ENCODE measurements around the gene ARID3A.
A peak's percentile ranks its signal among the peaks of the same experiment; 100 is the strongest.
"Not testable (repeated sequence)": the region's sequence is repeated elsewhere in the genome, so short reads cannot be mapped to it uniquely, and the experiment has no call there.

Gene ARID3A

DNA sequence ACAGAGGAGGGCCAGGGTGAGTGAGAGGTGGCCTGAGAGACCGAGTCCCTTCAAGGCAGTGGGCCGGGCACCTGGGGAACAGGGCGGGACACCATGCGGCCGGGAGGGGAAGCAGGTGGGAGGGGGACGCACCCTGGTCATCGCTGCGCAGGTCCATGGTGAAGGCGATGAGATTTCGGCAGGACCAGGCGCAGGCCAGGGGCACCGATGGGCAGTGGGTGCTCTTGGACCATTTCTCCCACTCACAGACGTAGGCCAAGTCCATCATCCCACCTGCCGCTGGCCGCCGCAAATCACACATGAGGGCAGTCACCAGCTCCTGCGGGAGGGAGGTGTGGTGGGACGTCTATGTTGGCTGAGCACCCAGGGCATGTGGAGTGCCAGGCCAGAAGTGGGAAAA, 35.0 kb upstream of the ARID3A start:
- FAIRE-seq (no peak), DNase-seq (ENCODE audit: extremely low spot score, insufficient read length, low read depth) (no peak)

DNA sequence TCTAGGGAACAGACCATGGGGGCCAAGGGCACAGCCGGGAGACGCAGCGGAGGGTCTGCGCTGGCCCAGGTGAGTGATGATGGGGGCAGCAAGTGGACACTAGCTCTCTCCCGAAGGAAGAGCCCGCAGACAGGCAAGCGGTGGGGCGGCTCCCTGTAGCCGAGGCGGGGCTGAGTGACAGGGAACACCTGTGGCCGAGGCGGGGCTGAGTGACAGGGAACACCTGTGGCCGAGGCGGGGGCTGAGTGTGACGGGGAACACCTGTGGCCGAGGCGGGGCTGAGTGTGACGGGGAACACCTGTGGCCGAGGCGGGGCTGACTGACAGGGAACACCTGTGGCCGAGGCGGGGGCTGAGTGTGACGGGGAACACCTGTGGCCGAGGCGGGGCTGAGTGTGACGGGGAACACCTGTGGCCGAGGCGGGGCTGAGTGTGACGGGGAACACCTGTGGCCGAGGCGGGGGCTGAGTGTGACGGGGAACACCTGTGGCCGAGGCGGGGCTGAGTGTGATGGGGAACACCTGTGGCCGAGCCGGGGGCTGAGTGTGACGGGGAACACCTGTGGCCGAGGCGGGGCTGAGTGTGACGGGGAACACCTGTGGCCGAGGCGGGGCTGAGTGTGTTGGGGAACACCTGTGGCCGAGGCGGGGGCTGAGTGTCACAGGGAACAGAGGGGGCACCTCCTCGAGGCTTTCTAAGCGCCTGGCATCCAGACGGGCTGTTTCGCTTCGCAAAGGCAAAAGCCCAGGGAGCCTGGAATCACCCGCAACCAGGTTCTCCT, 34.2 kb upstream of the ARID3A start:
- not testable (repeated sequence) for FAIRE-seq; DNase-seq (ENCODE audit: extremely low spot score, insufficient read length, low read depth)

- no peak for DNase-seq (ENCODE audit: extremely low spot score, insufficient read length, low read depth)
- no peak for FAIRE-seq
Observed at GRCh38 chr19:892243-892893, 33.5 kb upstream of the ARID3A start.

DNA sequence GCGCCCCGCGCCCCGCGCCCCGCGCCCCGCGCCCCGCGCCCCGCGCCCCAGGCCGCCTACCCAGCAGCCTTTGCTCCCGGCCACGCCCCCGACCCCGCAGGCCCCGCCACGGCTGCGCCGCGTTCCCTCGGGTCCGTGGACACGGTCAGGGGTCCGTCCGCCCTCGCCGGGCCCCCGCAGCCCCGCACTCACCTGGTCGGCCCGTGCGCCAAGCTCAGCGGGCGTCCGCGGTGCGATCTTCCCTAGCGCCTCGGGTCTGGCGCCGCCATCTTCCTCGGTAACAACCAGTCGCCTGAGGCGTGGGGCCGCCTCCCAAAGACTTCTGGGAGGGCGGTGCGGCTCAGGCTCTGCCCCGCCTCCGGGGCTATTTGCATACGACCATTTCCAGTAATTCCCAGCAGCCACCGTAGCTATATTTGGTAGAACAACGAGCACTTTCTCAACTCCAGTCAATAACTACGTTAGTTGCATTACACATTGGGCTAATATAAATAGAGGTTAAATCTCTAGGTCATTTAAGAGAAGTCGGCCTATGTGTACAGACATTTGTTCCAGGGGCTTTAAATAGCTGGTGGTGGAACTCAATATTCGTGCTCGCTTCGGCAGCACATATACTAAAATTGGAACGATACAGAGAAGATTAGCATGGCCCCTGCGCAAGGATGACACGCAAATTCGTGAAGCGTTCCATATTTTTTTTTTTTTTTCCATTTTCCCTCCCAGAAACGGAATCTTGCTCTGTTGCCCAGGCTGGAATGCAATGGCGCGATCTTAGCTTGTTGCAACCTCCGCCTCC, 32.7 kb upstream of the ARID3A start, which contains the start of the genes MED16 and RNU6-9:
Gene MED16 (minus strand): TSS at position 294 of the 796 bp plus-strand sequence. CDS start 2,056 bp downstream, outside the sequence.
Gene RNU6-9 (plus strand): TSS at position 591 of the 796 bp plus-strand sequence.
- FAIRE-seq (peak; percentile 87), DNase-seq (ENCODE audit: extremely low spot score, insufficient read length, low read depth) (peak; percentile 97)

GRCh38 chr19:896434-896833, 29.4 kb upstream of the ARID3A start:
- DNase-seq (ENCODE audit: extremely low spot score, insufficient read length, low read depth) (no peak), FAIRE-seq (no peak)

DNA sequence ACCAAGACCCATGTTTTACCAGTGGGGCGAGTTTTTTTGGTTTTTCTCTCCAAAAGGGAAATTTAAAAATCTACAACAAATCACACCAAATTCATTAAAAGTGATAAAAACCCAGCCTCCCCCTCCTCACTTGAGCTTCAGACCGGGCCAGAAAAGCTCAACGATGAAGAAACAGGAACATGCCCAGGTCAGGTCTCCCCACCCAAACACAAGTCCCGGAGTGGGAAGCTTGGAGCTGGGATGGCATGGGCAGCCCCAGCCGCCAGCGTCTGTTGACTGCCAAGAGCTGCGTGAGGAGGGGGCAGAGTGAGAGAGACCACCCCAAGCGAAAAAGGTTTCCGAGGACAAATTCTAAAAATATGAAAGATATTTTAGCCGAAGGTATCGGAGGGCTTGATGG, 28.8 kb upstream of the ARID3A start:
- DNase-seq (ENCODE audit: extremely low spot score, insufficient read length, low read depth) (no peak), FAIRE-seq (no peak)

- DNase-seq (ENCODE audit: extremely low spot score, insufficient read length, low read depth) (no peak), FAIRE-seq (no peak)
Observed at GRCh38 chr19:897442-898039, 28.3 kb upstream of the ARID3A start.

- FAIRE-seq (no peak), DNase-seq (ENCODE audit: extremely low spot score, insufficient read length, low read depth) (no peak)
Observed at GRCh38 chr19:898663-899062, 27.2 kb upstream of the ARID3A start.

GRCh38 chr19:899336-900042, 26.3 kb upstream of the ARID3A start:
- DNase-seq (ENCODE audit: extremely low spot score, insufficient read length, low read depth), result no peak
- no peak for FAIRE-seq

GRCh38 chr19:900043-900301, 25.9 kb upstream of the ARID3A start:
- no peak for DNase-seq (ENCODE audit: extremely low spot score, insufficient read length, low read depth)
- no peak for FAIRE-seq

DNA sequence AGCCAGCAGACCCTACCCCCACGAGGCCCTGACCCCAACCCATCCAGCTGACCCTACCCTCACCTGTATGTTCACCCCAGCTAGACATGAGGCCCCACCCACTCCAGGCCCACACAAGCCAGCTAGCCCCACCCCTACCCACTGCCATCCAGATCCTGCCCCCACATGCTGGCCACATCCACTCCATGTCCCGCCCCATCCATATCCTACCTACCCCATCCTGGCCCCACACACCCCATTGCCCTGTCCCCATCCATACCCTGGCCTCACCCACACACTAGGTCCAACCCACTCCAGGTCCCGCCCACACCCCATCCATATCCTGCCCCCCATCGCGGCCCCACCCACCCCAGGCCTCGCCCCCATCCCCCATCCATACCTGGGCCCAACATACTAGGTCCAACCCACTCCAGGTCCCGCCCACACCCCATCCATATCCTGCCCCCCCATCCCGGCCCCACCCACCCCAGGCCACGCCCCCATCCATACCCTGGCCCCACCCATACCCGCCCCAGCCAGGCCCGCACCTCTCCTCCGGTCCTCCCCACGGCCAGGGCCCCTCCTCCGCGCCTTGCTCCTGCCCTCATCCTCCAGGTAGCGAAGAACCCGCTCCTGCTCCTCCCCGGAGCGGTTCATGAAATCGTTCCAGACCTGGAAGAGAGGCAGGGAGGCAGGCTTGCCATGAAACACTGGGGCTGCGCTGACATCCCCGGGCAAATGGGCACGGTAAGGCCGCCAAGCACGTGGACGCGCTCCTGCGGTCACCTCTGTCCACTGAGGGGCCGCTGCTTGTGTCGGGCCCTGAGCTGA, 25.3 kb upstream of the ARID3A start:
- FAIRE-seq (no peak), DNase-seq (ENCODE audit: extremely low spot score, insufficient read length, low read depth) (no peak)

- FAIRE-seq (no peak), DNase-seq (ENCODE audit: extremely low spot score, insufficient read length, low read depth) (no peak)
Observed at GRCh38 chr19:901216-902092, 24.4 kb upstream of the ARID3A start.

DNA sequence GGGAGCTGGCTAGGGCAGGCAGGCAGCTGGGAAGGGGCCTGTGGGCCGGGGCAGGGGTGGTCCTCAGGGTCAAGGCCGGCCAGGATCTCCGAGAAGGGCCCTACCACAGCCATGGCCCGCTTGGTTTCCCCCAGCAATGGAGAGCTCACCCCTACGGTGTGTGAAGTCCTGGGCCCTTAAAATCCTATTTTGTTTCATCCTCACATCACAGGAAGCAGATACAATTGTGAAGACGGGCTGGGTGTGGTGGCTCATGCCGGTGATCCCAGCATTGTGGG, 23.8 kb upstream of the ARID3A start:
- DNase-seq (ENCODE audit: extremely low spot score, insufficient read length, low read depth) (no peak), FAIRE-seq (no peak)

GRCh38 chr19:902446-903226, 23.2 kb upstream of the ARID3A start:
- DNase-seq (ENCODE audit: extremely low spot score, insufficient read length, low read depth) (no peak), FAIRE-seq (no peak)

GRCh38 chr19:903266-903797, 22.5 kb upstream of the ARID3A start:
- no peak for FAIRE-seq
- DNase-seq (ENCODE audit: extremely low spot score, insufficient read length, low read depth), result no peak

GRCh38 chr19:904545-904944, 21.3 kb upstream of the ARID3A start:
- no peak for DNase-seq (ENCODE audit: extremely low spot score, insufficient read length, low read depth)
- no peak for FAIRE-seq

DNA sequence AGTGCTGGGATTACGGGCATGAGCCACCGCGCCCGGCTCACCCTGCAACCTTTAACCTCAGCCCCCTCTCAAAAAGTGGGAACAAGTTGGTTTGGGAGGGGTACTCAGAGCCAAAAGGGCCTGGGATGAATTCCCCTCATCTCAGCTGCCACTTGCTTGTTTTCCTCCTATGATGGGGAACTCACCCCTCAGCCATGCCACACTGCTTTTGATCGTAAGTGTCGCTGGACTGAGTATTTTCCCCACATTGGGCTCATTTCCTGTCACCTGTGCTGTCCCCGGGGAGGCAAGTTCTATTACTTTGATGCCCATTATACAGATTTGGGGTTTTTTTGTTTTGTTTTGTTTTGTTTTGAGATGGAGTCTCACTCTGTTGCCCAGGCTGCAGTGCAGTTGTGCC, 19.4 kb upstream of the ARID3A start:
- DNase-seq (ENCODE audit: extremely low spot score, insufficient read length, low read depth) (no peak), FAIRE-seq (peak; percentile 46)
